PC-3 (cell line): ENCODE results near the gene FAM110A. TPM values are rescaled to one million over a fixed set of nuclear protein-coding genes. Genes with fewer than 3 reads are reported as not detected.

Experiments used
- ATAC-seq: fragments of 200-7000 bp; cut with Tn5 transposase; 2 replicates; pipeline ENCODE4 v1.9.1; 2020; ENCODE audit warnings: mild to moderate bottlenecking, moderate library complexity
- BruUV-seq: library from RNA; stranded (reverse); fragments of 400-500 nt; replicated peaks from 2 replicates; lab custom pipeline; 2021; lab: Mats Ljungman, UMichigan
- CTCF ChIA-PET: fragments of 300-600 bp; sonication (Branson Sonifier 250); formaldehyde crosslinking; loops from one replicate; lab custom pipeline; 2022; ENCODE audit warnings: antibody characterized with exemption; lab: Charles Lee
- POLR2A ChIA-PET: fragments of 300-600 bp; sonication (Branson Sonifier 250); formaldehyde crosslinking; loops from one replicate; lab custom pipeline; 2022; ENCODE audit warnings: antibody characterized with exemption; ENCODE audit not compliant: unreplicated experiment; lab: Charles Lee
- DNase-seq: peaks from one replicate; pipeline ENCODE4 v3.0.0-alpha.2; 2015
- H2AFZ ChIP-seq: fragments of 300-600 bp; sonication (generic); 2 replicates; pipeline ENCODE4 v1.6.0; 2016; ENCODE audit warnings: antibody characterized with exemption, low read length
- H3F3A ChIP-seq: fragments of 300-600 bp; sonication (generic); one replicate; pipeline ENCODE4 v1.6.0; 2017; ENCODE audit warnings: antibody characterized with exemption, low read length, control low read depth, mild to moderate bottlenecking; ENCODE audit not compliant: unreplicated experiment
- H3K27ac ChIP-seq: fragments of 300-600 bp; sonication (generic); 2 replicates; pipeline ENCODE4 v1.5.1; 2016; ENCODE audit warnings: mild to moderate bottlenecking, low read length
- H3K27me3 ChIP-seq: fragments of 300-600 bp; sonication (generic); 2 replicates; pipeline ENCODE4 v1.6.1; 2016; ENCODE audit warnings: low read length, mixed read lengths
- H3K36me3 ChIP-seq: fragments of 300-600 bp; sonication (generic); 2 replicates; pipeline ENCODE4 v1.6.1; 2016; ENCODE audit warnings: low read depth, mixed run types, low read length, mixed read lengths
- H3K4me1 ChIP-seq: fragments of 300-600 bp; sonication (generic); 2 replicates; pipeline ENCODE4 v1.5.1; 2016; ENCODE audit warnings: low read length; ENCODE audit not compliant: insufficient read depth
- H3K4me2 ChIP-seq: fragments of 300-600 bp; sonication (generic); 2 replicates; pipeline ENCODE4 v1.6.0; 2016; ENCODE audit warnings: low read length
- H3K4me3 ChIP-seq: fragments of 300-600 bp; sonication (generic); 2 replicates; pipeline ENCODE4 v1.5.1; 2016; ENCODE audit warnings: mild to moderate bottlenecking, low read length, mixed read lengths
- H3K79me2 ChIP-seq: fragments of 300-600 bp; sonication (generic); 2 replicates; pipeline ENCODE4 v1.6.1; 2017; ENCODE audit warnings: low read length, mixed read lengths
- H3K9ac ChIP-seq: fragments of 300-600 bp; sonication (generic); 2 replicates; pipeline ENCODE4 v1.6.0; 2016; ENCODE audit warnings: mild to moderate bottlenecking, low read length
- H3K9me2 ChIP-seq: fragments of 300-600 bp; sonication (generic); replicated peaks from 2 replicates; pipeline ENCODE4 v1.6.1; 2016; ENCODE audit warnings: mixed run types, low read length, mixed read lengths
- H3K9me3 ChIP-seq: fragments of 300-600 bp; sonication (generic); 2 replicates; pipeline ENCODE4 v1.6.1; 2016; ENCODE audit warnings: low read length, mixed read lengths
- H4K20me1 ChIP-seq: fragments of 300-600 bp; sonication (generic); 2 replicates; pipeline ENCODE4 v1.6.1; 2016; ENCODE audit warnings: low read length, mixed read lengths
- EZH2 ChIP-seq: fragments of 300-600 bp; sonication (generic); IDR thresholded peaks from one replicate; pipeline ENCODE4 v1.6.1; 2017; ENCODE audit warnings: antibody characterized with exemption, mild to moderate bottlenecking, low read length; ENCODE audit not compliant: unreplicated experiment
- EZH2phosphoT487 ChIP-seq: fragments of 300-600 bp; sonication (generic); IDR thresholded peaks from 2 replicates; pipeline ENCODE4 v1.6.1; 2018; ENCODE audit warnings: mild to moderate bottlenecking, antibody characterized with exemption, low read length, borderline replicate concordance
- intact Hi-C: fragments of 100-400 bp; cut with micrococcal nuclease; formaldehyde crosslinking; loops from 2 replicates; pipeline ENCODE4 v1.9.0; 2023
- total RNA-seq: library from RNA; depleted of rRNA; stranded (reverse); fragments of >200 nt; gene quantifications from 2 replicates; pipeline ENCODE4 v1.2.3, GENCODE V29; 2014
- TF ChIP-seq, protein P1 (sequence below): fragments of 300-600 bp; sonication (generic); conservative IDR thresholded peaks from 2 replicates; pipeline ENCODE4 v1.5.1; 2017; ENCODE audit warnings: antibody characterized with exemption, low read depth, mild to moderate bottlenecking, low read length

FAM110A gene
- total RNA-seq, 1 experiment from 2014 or later, result 28.4 TPM

DNA sequence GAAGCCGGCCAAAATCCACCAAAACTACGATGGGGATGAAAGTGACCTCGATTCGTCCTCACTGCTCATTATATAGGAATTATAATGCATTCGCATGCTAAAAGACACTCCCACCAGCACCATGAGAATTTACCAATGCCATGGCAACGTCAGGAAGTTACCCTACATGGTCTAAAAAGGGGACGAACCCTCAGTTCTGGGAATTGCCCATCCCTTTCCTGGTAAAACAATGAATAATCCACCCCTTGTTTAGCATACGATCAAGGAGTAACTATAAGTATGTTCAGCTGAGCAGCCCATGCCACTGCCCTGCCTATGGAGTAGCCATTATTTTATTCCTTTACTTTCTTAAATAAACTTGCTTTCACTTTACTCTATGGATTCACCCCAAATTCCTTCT, 20.1 kb upstream of the FAM110A start:
- no peak for DNase-seq
- ATAC-seq, result no peak
- CTCF ChIA-PET, result no interaction called here
- Histone ChIP-seq H3K4me3 (no peak overlapping the region), H3K9me3 (0 out of 2 replicates have a peak, but pooled peaks cover 6% of the 10 kb centered on the region), H3K27ac (no peak overlapping the region), H3K4me1 (peaks cover 6% of the 10 kb centered on the region; the same call in 1 of the 2 replicates), H3K9ac (no peak overlapping the region), H4K20me1 (no peaks in the 10 kb centered on the region), H2AFZ (no peak overlapping the region), H3F3A (no peaks in the 10 kb centered on the region), H3K36me3 (no peaks in the 10 kb centered on the region), H3K27me3 (peaks cover 15% of the 10 kb centered on the region), H3K79me2 (no peaks in the 10 kb centered on the region), H3K4me2 (no peak overlapping the region), H3K9me2 (no peaks in the 10 kb centered on the region)
- POLR2A ChIA-PET, result no interaction called here
- BruUV-seq, result no TSS peak
- TF ChIP-seq EZH2, result no peak
- no peak for TF ChIP-seq EZH2phosphoT487
- TF ChIP-seq, protein P1, sequence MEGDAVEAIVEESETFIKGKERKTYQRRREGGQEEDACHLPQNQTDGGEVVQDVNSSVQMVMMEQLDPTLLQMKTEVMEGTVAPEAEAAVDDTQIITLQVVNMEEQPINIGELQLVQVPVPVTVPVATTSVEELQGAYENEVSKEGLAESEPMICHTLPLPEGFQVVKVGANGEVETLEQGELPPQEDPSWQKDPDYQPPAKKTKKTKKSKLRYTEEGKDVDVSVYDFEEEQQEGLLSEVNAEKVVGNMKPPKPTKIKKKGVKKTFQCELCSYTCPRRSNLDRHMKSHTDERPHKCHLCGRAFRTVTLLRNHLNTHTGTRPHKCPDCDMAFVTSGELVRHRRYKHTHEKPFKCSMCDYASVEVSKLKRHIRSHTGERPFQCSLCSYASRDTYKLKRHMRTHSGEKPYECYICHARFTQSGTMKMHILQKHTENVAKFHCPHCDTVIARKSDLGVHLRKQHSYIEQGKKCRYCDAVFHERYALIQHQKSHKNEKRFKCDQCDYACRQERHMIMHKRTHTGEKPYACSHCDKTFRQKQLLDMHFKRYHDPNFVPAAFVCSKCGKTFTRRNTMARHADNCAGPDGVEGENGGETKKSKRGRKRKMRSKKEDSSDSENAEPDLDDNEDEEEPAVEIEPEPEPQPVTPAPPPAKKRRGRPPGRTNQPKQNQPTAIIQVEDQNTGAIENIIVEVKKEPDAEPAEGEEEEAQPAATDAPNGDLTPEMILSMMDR, result no peak
- intact Hi-C loops, result loop anchor here (10.0 kb wide), 1 partner anchor 371 kb away; the partner anchor contains the start of gene TMEM74B

DNA sequence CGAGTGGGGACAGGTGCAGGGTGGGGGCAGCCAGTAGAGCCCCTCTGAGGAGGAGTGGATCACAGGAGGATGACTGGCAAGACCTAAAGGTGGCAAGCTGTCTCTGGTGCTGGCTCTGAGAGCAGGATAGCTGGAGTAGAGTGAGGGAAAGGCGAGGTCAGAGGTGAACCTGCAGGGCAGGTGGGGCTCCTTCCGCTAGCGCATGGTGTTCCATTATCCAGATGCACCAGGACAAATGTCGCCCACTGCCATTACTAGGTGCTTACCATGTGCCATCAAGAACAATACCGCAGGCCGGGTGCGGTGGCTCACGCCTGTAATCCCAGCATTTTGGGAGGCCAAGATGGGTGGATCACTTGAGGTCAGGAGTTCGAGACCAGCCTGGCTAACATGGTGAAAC, 18.3 kb upstream of the FAM110A start:
- Histone ChIP-seq H3K36me3 (no peaks in the 10 kb centered on the region), H2AFZ (no peak overlapping the region), H3K9me2 (no peaks in the 10 kb centered on the region), H3F3A (no peaks in the 10 kb centered on the region), H3K4me2 (no peak overlapping the region), H3K27me3 (peaks cover 15% of the 10 kb centered on the region), H3K79me2 (no peaks in the 10 kb centered on the region), H3K9ac (no peak overlapping the region), H3K4me1 (peaks cover 7% of the 10 kb centered on the region; the same call in 1 of the 2 replicates), H4K20me1 (no peaks in the 10 kb centered on the region), H3K9me3 (no peaks in the 10 kb centered on the region), H3K4me3 (no peak overlapping the region), H3K27ac (no peak overlapping the region)
- TF ChIP-seq EZH2phosphoT487, result no peak
- TF ChIP-seq, protein P1, result no peak
- intact Hi-C loops, result loop anchor here (5.0 to 10.0 kb wide), 3 partner anchors 42 to 370 kb away; partner anchors contain the start of gene TMEM74B
- CTCF ChIA-PET, result interaction anchor here (1.0 to 1.4 kb wide), 3 partner anchors 18 to 142 kb away, joined by 4 to 13 read pairs (median 7); partner anchors contain the start of gene FAM110A
- no peak for DNase-seq
- ATAC-seq, result no peak
- POLR2A ChIA-PET, result no interaction called here
- no TSS peak for BruUV-seq

GRCh38 chr20:815914-816606, 17.5 kb upstream of the FAM110A start:
- POLR2A ChIA-PET, result no interaction called here
- no peak overlapping the region for H3K4me2 ChIP-seq
- peak; percentile 76 for DNase-seq

More at GRCh38 chr20:815914-816606, 17.5 kb upstream of the FAM110A start:
- Histone ChIP-seq H3F3A (no peaks in the 10 kb centered on the region), H3K9ac (no peak overlapping the region), H3K4me3 (no peak overlapping the region), H3K79me2 (no peaks in the 10 kb centered on the region), H3K27me3 (peaks cover 15% of the 10 kb centered on the region), H2AFZ (no peak overlapping the region), H3K4me1 (peaks cover 7% of the 10 kb centered on the region; the same call in 1 of the 2 replicates), H3K9me3 (no peaks in the 10 kb centered on the region), H3K9me2 (no peaks in the 10 kb centered on the region), H3K27ac (no peak overlapping the region), H3K36me3 (no peaks in the 10 kb centered on the region), H4K20me1 (no peaks in the 10 kb centered on the region)
- no peak for TF ChIP-seq EZH2phosphoT487
- TF ChIP-seq, protein P1, result peak; percentile 98
- CTCF ChIA-PET, result interaction anchor here (0.6 to 1.4 kb wide), 4 partner anchors 17 to 961 kb away, joined by 4 to 13 read pairs (median 6); partner anchors contain the start of gene FAM110A
- no TSS peak for BruUV-seq
- ATAC-seq, result peak; percentile 50
- intact Hi-C loops, result loop anchor here (1.0 to 10.0 kb wide), 5 partner anchors 41 to 397 kb away; partner anchors contain the start of gene TMEM74B
